GM18909 (cell line): ENCODE results near the gene SPTBN1.
A peak's percentile ranks its signal among the peaks of the same experiment; 100 is the strongest.

Source experiments
- ATAC-seq: cut with Tn5 transposase; IDR thresholded peaks from one replicate; pipeline ENCODE4 v1.9.1; 2021; ENCODE audit warnings: mild to moderate bottlenecking; ENCODE audit not compliant: unreplicated experiment, poor library complexity

Gene SPTBN1

DNA sequence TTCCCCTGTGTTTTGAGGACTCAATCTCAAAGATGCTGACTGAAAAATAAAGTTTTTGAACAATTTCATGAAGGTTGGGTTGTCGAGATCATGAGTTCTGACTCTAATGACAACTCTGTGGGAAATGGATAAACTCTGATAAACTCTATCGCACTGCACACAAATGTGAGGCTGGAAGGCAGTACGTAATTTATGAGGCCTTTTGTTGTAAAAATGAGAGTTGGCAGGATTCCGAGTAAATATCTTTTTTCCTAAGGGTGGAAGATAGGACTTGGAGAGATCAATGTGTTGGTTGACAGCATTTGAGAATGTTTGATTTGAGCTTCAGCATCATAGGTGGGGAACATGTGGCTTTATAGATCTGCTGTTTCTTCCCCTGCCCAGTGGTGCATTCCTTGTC is 90.4 kb downstream of the SPTBN1 start:
- ATAC-seq, result no peak

GRCh38 chr2:54546923-54547720 is 91.0 kb downstream of the SPTBN1 start:
- ATAC-seq, result peak; percentile 61

GRCh38 chr2:54549430-54549829 is 93.3 kb downstream of the SPTBN1 start:
- no peak for ATAC-seq

DNA sequence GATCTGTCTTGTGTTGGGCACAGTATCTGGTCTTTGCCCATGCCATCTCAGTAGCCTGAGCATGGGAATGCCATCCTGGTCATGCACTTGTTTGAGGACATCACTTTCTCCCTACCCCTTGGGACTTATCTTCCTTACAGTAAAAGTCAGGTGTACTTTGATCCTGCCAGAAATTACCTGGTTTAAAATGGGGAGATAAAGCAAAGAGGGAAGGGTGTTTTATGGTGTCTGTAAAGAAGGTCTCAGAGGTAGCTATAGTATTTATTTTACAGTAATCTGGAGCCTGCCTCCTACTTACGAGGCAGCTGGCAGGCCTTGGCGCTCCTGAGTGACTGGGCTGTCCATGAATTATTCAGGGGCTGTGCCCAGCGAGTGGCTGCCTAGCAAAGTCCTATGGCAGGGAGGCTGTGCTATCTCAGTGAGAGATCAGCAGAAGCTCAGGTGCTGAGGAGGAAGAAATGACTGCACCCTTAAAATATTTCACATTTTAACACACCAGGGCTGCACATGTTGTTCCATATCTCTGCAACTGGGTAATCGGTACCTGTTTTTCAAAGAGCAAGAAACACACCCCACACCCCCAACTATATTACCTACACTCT is 93.9 kb downstream of the SPTBN1 start:
- ATAC-seq, result no peak

DNA sequence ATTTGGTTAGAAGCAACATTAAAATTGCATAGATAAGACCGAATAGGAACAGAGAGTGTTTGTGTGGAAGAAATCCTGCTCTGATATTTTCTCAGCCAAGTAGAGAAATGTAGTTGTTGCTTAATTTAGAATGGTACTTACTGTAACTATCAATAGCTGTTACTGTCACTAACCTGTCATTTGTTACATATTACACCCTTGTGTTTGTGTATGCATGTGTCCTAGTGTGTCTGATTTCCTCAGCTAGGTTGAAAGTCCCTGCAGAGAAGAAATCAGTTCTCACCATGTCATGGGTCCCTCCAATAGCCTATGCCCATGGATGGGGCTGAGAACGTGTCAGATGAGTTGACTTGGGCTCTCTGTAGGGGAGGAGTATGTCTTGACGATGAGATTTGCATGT is 94.4 kb downstream of the SPTBN1 start:
- no peak for ATAC-seq

- peak; percentile 48 for ATAC-seq
Observed at GRCh38 chr2:54551123-54551756, 95.1 kb downstream of the SPTBN1 start.

GRCh38 chr2:54553075-54553474 is 96.9 kb downstream of the SPTBN1 start:
- ATAC-seq, result no peak

- ATAC-seq, result no peak
Observed at GRCh38 chr2:54553775-54554174, 97.6 kb downstream of the SPTBN1 start.

DNA sequence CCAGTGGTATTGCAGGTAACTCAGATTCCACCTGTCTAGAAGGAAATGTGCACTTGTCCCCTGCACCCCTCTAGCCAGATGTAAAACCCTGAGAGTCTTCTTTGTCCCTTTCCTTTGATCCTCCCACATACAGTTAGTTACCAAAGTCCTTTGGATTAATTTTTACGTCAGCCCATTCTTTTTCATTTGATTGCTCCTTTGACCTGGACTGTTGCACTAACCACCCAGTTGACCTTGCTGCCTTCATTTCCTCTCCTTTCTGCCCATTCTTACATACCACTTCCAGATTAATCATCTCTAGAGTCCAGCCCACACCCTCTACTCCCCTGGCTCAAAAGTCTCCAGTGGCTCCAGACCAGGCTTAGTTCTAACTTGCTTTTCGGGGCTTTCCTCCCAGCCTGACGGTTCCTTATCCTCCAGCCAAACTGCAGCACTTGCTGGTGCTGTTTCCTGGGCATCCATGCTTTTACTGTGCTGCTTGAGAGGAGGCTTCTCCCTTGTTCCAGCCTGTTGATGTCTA is 99.3 kb downstream of the SPTBN1 start:
- ATAC-seq, result peak; percentile 26

- no peak for ATAC-seq
Observed at GRCh38 chr2:54556621-54557121, 100.5 kb downstream of the SPTBN1 start.

DNA sequence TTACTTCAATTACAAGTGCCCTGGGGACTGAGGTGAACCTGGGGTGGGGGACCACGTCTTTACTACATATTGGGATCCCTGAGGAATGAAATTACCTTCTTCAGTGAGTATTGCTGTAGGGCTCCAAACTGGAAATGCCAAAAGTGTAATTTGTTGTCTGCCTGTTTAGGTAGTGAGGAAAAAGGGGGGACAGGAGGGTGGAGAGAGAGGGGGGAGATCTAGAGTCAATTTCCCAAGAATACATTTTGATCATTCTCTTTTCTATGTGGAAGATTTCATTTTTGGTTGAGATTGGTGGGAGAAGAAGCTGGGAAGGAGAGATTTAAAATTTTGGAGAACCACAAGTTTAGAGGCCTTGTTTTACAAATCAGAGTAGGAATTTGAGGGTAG is 101.1 kb downstream of the SPTBN1 start:
- no peak for ATAC-seq

DNA sequence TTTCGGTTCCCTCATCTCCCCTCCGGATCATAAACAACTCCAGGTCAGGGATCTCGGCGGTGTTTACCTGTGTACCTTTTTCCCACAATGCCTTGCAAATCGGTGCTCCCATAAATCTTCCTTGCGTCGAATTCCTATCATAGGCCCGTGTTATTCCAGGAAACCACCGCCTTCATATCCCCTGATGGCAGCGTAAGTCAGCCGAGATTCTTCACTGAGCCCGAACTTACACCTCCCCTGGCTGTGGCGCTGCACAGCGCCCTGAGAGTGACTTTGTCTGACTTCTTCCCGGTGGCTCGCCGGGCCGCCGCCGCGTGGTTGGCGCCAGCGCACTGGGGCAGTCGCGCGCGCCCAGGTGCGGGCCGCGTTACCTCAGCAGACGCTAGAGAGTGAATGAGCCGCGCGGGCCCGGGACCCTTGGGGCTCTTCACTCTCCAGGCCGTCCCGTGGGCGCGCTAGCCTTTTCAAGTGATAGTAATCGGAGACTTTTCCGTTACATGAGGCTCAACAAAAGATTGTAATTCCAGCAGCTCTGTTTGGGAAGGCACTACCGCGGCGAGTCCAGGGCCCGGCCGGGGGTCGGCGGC is 101.6 kb downstream of the SPTBN1 start:
- ATAC-seq, result peak; percentile 49

- peak; percentile 54 for ATAC-seq
Observed at GRCh38 chr2:54558188-54559005, 102.3 kb downstream of the SPTBN1 start.

- ATAC-seq, result no peak
Observed at GRCh38 chr2:54559006-54559445, 102.9 kb downstream of the SPTBN1 start.

GRCh38 chr2:54559593-54560145 is 103.5 kb downstream of the SPTBN1 start:
- no peak for ATAC-seq

DNA sequence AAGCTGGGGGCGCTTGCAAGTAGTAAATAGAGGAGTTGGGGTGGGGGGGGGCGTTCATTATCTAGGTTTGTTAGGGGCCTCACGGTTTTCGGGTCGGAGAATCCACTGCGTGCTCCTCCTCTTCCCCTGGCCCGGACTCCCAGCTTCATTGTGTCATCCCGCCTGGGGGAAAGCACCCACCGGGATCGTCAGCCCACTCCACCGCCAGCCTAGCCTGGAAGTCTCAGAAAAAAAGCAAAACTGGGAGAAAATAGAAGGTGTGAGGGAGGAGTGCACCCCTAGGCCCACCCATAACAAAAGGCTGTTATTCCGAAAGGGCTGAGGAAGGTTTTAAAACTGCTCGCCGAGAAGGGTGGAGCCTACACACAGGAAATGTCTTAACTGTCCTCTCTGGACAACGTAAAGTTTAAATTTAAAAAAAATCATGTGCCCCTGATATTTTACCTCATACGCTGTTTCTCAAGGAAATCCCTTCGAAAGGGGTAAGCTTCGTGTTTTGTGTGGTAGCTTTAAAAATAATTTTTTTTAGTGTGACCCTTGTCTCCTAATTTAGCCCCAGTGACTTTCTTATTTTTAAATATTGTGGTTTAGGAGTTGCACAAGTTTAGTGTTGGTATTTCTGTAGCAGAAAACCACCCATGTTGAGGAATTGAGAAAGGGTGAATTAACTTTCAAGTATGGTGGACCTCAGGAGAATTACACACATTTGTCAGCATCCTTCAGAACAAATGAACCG is 104.2 kb downstream of the SPTBN1 start:
- ATAC-seq, result peak; percentile 53

DNA sequence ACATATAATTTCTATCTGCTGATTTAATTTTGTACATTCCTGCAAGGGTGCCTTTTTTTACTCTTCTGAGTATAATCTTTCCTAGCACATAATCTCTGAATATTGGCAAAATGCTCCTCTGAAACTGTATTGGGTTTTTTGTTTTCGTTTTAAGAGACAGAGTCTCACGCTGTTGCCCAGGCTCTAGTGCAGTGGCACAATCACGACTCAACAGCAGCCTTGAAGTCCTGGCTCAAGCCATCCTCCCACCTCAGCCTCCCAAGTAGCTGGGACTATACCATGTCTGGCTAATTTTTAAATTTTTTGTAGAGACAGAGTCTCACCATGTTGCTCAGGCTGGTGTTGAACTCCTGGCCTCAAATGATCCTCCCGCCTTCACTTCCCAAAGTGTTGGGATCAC is 104.9 kb downstream of the SPTBN1 start:
- ATAC-seq, result no peak

- no peak for ATAC-seq
Observed at GRCh38 chr2:54564439-54564838, 108.3 kb downstream of the SPTBN1 start.

DNA sequence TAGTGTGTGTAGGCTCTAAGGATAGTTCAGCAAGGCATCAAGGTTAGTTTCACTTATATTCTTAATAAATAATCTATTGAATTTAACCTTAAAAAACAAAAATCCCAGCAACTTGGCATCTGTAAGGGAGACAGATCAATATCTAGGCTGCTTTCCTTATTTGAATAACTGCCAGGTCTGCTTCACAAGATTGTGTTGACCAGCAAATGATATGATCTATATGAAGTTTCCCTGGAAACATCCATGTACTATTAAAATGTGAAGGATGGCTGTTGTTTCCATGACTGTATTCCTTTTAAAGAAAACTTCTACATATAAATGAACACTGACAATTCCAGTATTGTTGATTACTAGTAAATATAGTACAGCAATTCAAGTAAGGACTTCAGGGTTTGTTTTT is 109.4 kb downstream of the SPTBN1 start:
- ATAC-seq, result no peak
